ENCODE data around the gene CBLN3. TPM values are rescaled to one million over a fixed set of nuclear protein-coding genes. Genes with fewer than 3 reads are reported as not detected.
"Not testable (repeated sequence)": the region's sequence is repeated elsewhere in the genome, so short reads cannot be mapped to it uniquely, and the experiment has no call there.

CBLN3 gene
- total RNA-seq, 4 donors from 2014 or later, result 1.7 to 3.4 (median 2.3) TPM

- intact Hi-C loops (cut with DNase I), result no loop called here
Observed at GRCh38 chr14:24392325-24393091, 37.0 kb downstream of the CBLN3 start.

GRCh38 chr14:24390701-24391468 lies 38.6 kb downstream of the CBLN3 start:
- no peak for TF ChIP-seq CTCF (IDR thresholded peaks at IDR 0.05)
- TF ChIP-seq POLR2A (IDR thresholded peaks at IDR 0.05), result no peak
- intact Hi-C loops (cut with DNase I), result no loop called here
- WGBS, 2 donors, result 76 to 79% methylated on average over 6 of the region's 6 CpGs
- no peaks in the 10 kb centered on the region for H3K27me3 ChIP-seq
- peaks cover 5 to 7% of the 10 kb centered on the region in 2 donors for H3K4me1 ChIP-seq
- no peak overlapping the region for H3K4me3 ChIP-seq (replicated peaks in 1 of 3)
- no peaks in the 10 kb centered on the region for H3K36me3 ChIP-seq
- DNase-seq, result no peak
- no peak overlapping the region for H3K27ac ChIP-seq
- no peaks in the 10 kb centered on the region for H3K9me3 ChIP-seq

More at GRCh38 chr14:24392325-24393091, 37.0 kb downstream of the CBLN3 start:
- no peak overlapping the region for H3K4me3 ChIP-seq (replicated peaks in 1 of 3)
- H3K27me3 ChIP-seq, result no peaks in the 10 kb centered on the region
- no peaks in the 10 kb centered on the region for H3K9me3 ChIP-seq
- H3K27ac ChIP-seq, result no peak overlapping the region
- 54% methylated on average over 8 of the region's 8 CpGs for WGBS, 2 donors
- TF ChIP-seq POLR2A (IDR thresholded peaks at IDR 0.05), result no peak
- no peak for TF ChIP-seq CTCF (IDR thresholded peaks at IDR 0.05)
- H3K4me1 ChIP-seq, result peaks cover 5 to 7% of the 10 kb centered on the region in 2 donors
- DNase-seq, result no peak
- H3K36me3 ChIP-seq, result no peaks in the 10 kb centered on the region

GRCh38 chr14:24389226-24389848 lies 40.1 kb downstream of the CBLN3 start:
- H3K4me3 ChIP-seq (replicated peaks in 1 of 3), result no peak overlapping the region
- no peak overlapping the region for H3K27ac ChIP-seq
- intact Hi-C loops (cut with DNase I), result no loop called here
- peaks cover 5 to 7% of the 10 kb centered on the region in 2 donors for H3K4me1 ChIP-seq
- TF ChIP-seq POLR2A (IDR thresholded peaks at IDR 0.05) (no peak), CTCF (IDR thresholded peaks at IDR 0.05) (no peak)
- no peaks in the 10 kb centered on the region for H3K27me3 ChIP-seq
- H3K9me3 ChIP-seq, result no peaks in the 10 kb centered on the region
- DNase-seq, result no peak
- 68 to 75% methylated on average over 11 of the region's 11 CpGs for WGBS, 2 donors
- H3K36me3 ChIP-seq, result no peaks in the 10 kb centered on the region

GRCh38 chr14:24388474-24389179 lies 40.8 kb downstream of the CBLN3 start:
- no peak for TF ChIP-seq CTCF (IDR thresholded peaks at IDR 0.05)
- no peak for TF ChIP-seq POLR2A (IDR thresholded peaks at IDR 0.05)
- DNase-seq, result no peak
- WGBS, 2 donors, result 75 to 78% methylated on average over 2 of the region's 2 CpGs
- Histone ChIP-seq H3K27ac (no peak overlapping the region), H3K4me1 (peaks cover 5 to 7% of the 10 kb centered on the region in 2 donors), H3K27me3 (no peaks in the 10 kb centered on the region), H3K36me3 (no peaks in the 10 kb centered on the region), H3K4me3 (replicated peaks in 1 of 3) (no peak overlapping the region), H3K9me3 (no peaks in the 10 kb centered on the region)
- intact Hi-C loops (cut with DNase I), result no loop called here

GRCh38 chr14:24387579-24387978 lies 41.9 kb downstream of the CBLN3 start:
- H3K36me3 ChIP-seq; H3K4me1 ChIP-seq; H3K9me3 ChIP-seq; H3K4me3 ChIP-seq (replicated peaks in 1 of 3); H3K27me3 ChIP-seq; intact Hi-C loops (cut with DNase I); H3K27ac ChIP-seq; DNase-seq: not testable (repeated sequence)
- WGBS, 2 donors, result 89 to 92% methylated on average over 5 of the region's 5 CpGs
